MV-4-11 (cell line): ENCODE results near the gene TMEM181.
"Not testable (repeated sequence)": the region's sequence is repeated elsewhere in the genome, so short reads cannot be mapped to it uniquely, and the experiment has no call there.

Experiments used
- DNase-seq: peaks from one replicate; lab custom pipeline; 2025; lab: John Stamatoyannopoulos, UW

Gene TMEM181

GRCh38 chr6:158643836-158644230, 83.9 kb downstream of the TMEM181 start:
- DNase-seq = no peak

DNA sequence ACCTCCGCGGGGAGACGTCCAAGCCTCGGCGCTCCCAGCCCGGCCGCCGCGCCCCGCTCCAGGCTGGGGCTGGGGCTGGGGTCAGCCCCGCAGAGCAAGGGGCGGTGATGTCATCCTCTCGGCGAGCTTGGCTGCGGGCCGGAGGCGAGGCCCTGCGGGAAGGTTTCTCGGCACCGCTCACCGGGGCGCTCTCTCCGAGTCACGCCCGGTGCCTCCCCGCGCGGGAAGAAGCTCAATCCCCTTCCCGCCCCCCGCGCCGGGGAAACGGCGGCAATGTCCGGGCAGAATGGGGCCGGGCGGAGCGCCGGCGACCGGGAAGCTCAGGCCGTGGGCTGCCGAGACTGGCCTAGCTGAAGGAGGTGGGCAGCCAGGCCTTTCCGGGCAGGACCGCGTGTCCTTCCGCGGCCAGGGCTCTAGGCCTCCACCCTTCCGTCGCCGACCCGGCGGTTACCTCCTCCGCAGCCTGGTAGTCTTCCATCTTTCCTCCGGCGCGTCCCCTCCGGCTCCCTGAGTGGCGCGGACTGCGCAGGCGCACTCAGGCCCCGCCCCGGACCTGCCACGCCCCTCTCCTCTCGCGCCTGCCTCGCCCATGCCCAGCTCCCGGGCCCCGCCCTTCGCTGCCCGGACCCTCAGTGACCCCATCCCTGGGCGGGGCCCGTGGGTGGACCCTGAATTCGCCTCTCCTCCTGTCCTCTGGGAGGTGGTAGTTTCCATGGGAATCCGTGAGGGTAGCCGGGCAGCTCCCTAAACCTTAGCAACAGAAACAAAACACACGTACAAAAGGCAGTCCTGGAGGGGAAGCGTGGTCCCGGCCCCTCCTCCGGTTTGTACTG, 84.6 kb downstream of the TMEM181 start, which contains the start of gene DYNLT1:
Gene DYNLT1, minus strand, starts transcription at position 513 of the 833 bp plus-strand sequence. Its CDS starts 35 bp downstream, at position 478.
- DNase-seq = peak; percentile 63

DNA sequence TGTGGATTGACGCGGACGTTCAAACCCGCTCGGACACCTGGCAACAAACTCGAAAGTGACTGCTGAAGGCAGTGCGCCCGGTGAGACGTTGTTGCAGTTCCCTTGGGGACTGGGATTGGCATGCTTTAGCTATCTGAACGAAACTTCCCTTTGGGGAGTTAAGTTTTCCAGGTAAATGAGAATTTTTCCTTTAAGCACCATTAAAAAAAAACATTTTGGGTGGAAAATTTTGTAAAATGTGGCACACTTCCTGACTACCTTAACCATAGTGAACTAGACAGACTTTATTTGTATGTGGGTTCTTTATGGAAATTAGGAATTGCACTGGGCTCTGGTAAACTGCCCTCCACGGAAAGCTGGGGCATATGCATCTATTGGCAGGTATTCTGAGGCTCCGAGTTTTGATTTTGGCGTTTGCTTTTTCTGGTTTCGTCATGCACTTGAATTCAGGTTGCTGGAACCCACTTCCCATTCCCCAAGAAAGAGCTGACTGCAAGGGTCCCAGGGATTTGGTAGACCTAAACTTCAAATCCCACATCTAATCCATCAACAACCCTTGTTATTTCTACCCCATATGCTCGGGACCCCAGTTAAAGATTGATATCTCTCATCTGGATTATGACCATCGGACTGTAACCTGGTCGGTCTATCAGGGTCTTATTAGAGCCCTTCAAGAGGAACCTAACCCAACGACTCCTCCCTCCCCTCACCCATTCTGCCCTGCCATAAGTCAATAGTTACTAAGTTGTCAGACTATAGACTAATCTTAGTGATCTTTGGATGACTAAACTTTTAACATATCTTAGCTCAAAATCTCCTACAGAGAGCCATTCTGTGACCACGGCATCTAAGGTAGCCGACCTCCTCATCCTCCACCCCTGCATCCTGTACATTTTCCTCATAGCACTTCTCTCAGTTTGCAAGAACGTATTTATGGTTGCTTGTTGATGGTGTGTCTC, 85.5 kb downstream of the TMEM181 start:
- DNase-seq = no peak

- DNase-seq = no peak
Observed at GRCh38 chr6:158646023-158646910, 86.4 kb downstream of the TMEM181 start.

DNA sequence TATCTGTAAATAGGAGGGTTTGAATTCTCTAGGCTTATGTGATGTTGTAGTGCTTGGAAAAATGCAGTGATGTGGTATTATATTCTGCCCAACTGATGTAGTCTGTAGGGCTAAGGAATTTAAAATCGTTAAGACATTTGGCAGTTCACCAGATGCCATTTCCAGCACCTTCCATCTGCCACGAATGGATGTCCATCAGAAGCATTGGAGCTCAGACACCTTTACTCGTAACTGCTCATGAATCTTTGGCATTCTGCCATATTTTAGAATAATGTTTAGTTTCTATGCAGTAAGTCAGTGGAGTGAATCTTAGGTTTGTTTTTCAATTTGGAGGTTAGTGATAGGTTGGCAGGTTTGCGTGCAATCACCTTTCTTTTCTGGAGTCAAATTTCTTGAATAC, 87.6 kb downstream of the TMEM181 start:
- no peak for DNase-seq

GRCh38 chr6:158648682-158649131, 88.8 kb downstream of the TMEM181 start:
- peak; percentile 40 for DNase-seq

- peak; percentile 71 for DNase-seq
Observed at GRCh38 chr6:158649289-158650143, 89.6 kb downstream of the TMEM181 start, which contains the start of gene SYTL3. Gene SYTL3 (plus strand): TSS chr6:158650054. CDS start chr6:158663269, 13,215 bp downstream.

DNA sequence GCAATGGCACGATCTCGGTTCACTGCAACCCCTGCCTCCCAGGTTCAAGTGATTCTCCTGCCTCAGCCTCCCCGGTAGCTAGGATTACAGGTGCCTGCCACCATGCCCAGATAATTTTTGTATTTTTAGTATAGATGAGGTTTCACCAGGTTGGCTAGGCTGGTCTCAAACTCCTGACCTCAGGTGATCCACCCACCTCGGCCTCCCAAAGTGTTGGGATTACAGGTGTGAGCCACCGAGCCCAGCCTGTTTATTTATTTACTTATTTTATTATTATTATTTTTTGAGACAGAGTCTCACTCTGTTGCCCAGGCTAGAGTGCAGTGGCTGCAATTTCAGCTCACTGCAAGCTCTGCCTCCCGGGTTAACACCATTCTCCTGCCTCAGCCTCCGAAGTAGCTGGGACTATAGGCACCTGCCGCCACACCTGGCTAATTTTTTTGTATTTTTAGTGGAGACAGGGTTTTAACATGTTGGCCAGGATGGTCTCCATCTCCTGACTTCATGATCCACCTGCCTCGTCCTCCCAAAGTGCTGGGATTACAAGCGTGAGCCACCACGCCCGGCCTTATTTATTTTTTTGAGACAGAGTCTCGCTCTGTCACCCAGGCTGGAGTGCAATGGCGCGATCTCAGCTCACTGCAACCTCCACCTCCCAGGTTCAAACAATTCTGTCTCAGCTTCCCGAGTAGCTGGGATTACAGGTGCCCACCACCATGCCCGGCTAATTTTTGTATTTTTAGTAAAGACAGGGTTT, 92.3 kb downstream of the TMEM181 start:
- not testable (repeated sequence) for DNase-seq

DNA sequence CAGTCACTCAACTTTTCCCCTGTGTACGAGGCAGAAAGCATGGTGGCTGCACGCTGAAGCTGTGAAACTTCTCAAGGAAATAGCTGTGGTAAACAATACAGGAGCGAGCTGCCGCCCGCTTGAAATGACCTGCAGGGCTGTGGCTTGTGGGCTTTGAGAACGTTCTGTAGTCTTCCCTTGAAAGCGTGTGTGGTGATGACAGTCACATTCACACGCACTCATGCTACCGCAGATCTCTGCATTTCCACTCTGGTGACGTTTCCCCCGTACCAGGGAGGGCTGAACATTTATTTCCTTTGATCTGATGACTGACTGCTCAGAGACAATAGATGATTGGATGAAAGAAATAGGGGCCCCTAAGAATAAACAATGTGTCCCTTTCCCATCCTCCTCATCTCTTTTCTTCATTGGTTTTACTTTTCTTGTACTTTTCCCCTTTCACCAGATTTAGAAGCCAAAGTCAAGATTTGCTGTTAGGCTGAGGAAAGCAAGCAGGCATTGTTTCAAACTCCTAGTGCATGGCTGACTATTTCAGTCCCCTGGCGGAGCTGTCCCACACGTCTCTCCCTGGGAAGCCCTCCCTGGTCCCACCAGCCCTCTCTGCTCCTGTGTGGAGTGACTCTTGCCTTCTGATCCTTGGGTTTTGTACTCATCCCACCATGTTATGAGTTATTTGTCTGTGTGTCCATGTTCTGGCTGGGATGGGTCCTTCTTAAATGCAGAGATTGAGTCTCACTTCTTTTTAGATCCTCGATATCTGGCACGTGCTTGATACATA, 93.9 kb downstream of the TMEM181 start:
- DNase-seq = peak; percentile 78

GRCh38 chr6:158654498-158654897, 94.6 kb downstream of the TMEM181 start:
- DNase-seq = peak; percentile 66

DNA sequence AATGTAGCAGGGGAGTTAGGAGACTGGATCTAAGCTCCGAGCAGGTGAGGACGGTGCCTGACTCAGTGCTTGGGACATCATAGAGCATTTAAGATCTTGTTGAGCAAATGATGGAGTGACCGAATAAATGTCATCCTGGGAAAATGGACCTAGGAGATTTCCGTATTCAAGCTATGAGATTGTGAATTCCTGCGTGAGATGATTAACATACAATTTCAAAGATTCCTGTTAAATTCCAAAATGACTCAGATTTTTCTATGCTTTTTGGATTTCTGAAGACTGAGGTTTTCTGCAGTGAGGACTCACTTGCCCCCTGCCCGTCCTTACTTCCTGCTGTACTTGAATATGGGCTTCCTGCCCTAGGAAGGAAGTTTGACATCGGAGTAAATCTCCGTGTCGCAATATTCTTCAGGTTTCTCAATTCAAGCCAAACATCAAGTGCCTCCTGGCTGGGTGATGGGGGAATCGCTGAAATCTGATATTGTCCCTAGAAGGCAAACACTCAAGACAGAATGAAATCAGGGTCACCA, 95.1 kb downstream of the TMEM181 start:
- DNase-seq = peak; percentile 60

- no peak for DNase-seq
Observed at GRCh38 chr6:158655569-158656450, 95.9 kb downstream of the TMEM181 start.

DNA sequence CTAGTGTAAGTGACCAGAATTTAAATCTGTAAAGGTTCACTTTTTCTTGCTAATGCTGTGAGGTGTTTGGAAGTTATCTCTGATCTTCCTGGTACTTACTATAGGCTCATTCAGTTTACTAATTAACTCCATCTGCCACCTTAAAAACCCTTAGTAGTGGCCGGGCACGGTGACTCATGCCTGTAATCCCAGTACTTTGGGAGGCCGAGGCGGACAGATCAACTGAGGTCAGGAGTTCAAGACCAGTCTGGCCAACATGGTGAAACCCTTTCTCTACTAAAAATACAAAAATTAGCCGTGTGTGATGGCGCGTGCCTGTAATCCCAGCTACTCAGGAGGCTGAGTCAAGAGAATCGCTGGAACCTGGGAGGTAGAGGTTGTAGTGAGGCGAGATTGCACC, 97.1 kb downstream of the TMEM181 start:
- peak; percentile 65 for DNase-seq

DNA sequence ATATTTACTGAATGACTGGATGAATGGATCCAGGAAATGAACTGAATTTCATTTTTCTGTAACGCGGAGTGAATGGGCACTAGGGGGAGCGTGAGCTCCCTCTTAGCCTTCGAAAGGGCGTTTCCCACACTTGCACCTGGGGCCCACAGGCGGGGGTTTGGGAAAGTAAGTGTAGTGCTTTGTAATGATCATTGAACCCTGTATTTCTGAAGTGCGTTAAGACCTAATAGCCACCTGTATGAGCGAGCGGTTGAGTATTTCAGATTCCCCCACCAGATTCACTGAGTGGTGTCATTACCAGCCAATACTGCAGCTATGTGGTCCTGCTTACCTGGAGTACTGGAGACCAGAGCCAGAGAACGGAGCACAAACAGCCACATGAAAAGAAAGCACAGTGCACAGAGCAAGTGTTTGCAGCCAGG, 100.5 kb downstream of the TMEM181 start:
- peak; percentile 22 for DNase-seq

- DNase-seq = no peak
Observed at GRCh38 chr6:158661156-158661685, 101.3 kb downstream of the TMEM181 start.

DNA sequence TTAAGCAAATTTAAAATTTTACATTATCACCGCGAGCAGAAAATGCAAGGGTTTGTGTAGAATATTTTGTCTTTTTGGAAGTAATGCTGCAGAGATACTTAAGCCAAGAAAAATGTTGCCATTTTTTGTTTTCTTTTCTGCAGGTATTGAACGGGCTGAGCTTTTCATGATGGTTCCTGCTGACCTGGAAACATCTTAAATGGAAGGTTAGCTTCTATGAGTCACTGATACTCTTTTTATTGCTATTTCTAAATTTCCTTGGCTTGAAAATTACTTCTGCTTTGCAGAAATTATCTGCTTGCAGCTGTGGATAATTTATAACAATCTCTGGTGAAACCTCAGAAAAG, 102.7 kb downstream of the TMEM181 start:
- DNase-seq = no peak

- DNase-seq = peak; percentile 48
Observed at GRCh38 chr6:158662954-158663624, 103.2 kb downstream of the TMEM181 start.
